Right lobe of liver (tissue), 6 donors: Measurements from ENCODE around the gene SRC. TPM values are rescaled to one million over a fixed set of nuclear protein-coding genes. Genes with fewer than 3 reads are reported as not detected.

Experiments
- ATAC-seq, 4 donors: fragments of 200-7000 bp; cut with Tn5 transposase; one replicate each; pipeline ENCODE4 v1.9.1; 2020; ENCODE audit warnings: mild to moderate bottlenecking in 4 of 4, moderate library complexity in 4 of 4
- DNase-seq, 3 donors: peaks; one replicate each; pipeline ENCODE4 v3.0.0-alpha.2; 2020
- H3K27ac ChIP-seq, 3 donors: fragments of 200-600 bp; one replicate each; pipeline ENCODE4 v1.8.0; 2022
- H3K27me3 ChIP-seq, 2 donors: fragments of 200-600 bp; one replicate each; pipeline ENCODE4 v1.8.0; 2022
- H3K36me3 ChIP-seq, 4 donors: fragments of 200-600 bp; sonication (generic) in 1 of 4; one replicate each; pipeline versions ENCODE4 v1.5.1 to v1.8.0; 2017 to 2022; ENCODE audit warnings: control low read depth in 1 of 4
- H3K4me1 ChIP-seq, 4 donors: fragments of 200-600 bp; sonication (generic) in 1 of 4; one replicate each; pipeline versions ENCODE4 v1.5.1 to v1.8.0; 2017 to 2022; ENCODE audit warnings: control low read depth in 1 of 4
- H3K4me3 ChIP-seq, 3 donors: fragments of 200-600 bp; one replicate each; pipeline ENCODE4 v1.8.0; 2022
- H3K9me3 ChIP-seq, 4 donors: fragments of 200-600 bp; sonication (generic) in 1 of 4; one replicate each; pipeline versions ENCODE4 v1.5.1 to v1.8.0; 2017 to 2022; ENCODE audit warnings: control low read depth in 1 of 4
- POLR2A ChIP-seq: fragments of 450-650 bp; IDR thresholded peaks from one replicate; pipeline ENCODE4 v1.6.1; 2017; ENCODE audit warnings: antibody characterized with exemption, mild to moderate bottlenecking
- WGBS: methylation state at CpG from one replicate; pipeline ENCODE4 v1.1.6; 2018; ENCODE audit warnings: low coverage, low lambda C conversion rate; ENCODE audit not compliant: insufficient coverage; ENCODE audit errors: missing lambda C conversion rate; 5-methylcytosine and 5-hydroxymethylcytosine counted together
- intact Hi-C, 2 donors: fragments of 100-400 bp; cut with DNase I; formaldehyde crosslinking; loops; one replicate each; pipeline versions ENCODE4 v1.11.2 to v1.14.1; 2022
- total RNA-seq, 6 experiments: library from RNA; depleted of rRNA in 2 of 6; stranded (reverse); fragments of >200 nt in 2 of 6; fragmentation: NEBNext Ultra II Directional in 3 of 6; extraction: Animal tissue kit (Norgen Biotek cat#: 25700) in 3 of 6; gene quantifications; one replicate each; pipeline versions ENCODE4 v1.1.0 to v1.2.4, GENCODE V29; 2016 to 2023
- TF ChIP-seq, protein P1 (sequence below), 4 donors: fragments of 200-600 bp in 3 of 4; fragments of 450-650 bp in 1 of 4; IDR thresholded peaks; one replicate each; pipeline versions ENCODE4 v1.5.1 to v1.8.0; 2016 to 2022; ENCODE audit warnings: antibody characterized with exemption in 4 of 4, mild to moderate bottlenecking in 2 of 4
- donor health status: DM: no; HTN: yes; CAD: no.
- donor health status: DM: no; HTN: no; CAD: no.
- donor health status: DM: no; HTN: no; CAD: no.
- donor health status: DM: no; HTN: yes; CAD: no.
- donor health status: DM: no; HTN: yes; CAD: no.

SRC gene
- total RNA-seq, 6 experiments from 2014 or later, result 3.1 to 17.3 (median 11.2) TPM

DNA sequence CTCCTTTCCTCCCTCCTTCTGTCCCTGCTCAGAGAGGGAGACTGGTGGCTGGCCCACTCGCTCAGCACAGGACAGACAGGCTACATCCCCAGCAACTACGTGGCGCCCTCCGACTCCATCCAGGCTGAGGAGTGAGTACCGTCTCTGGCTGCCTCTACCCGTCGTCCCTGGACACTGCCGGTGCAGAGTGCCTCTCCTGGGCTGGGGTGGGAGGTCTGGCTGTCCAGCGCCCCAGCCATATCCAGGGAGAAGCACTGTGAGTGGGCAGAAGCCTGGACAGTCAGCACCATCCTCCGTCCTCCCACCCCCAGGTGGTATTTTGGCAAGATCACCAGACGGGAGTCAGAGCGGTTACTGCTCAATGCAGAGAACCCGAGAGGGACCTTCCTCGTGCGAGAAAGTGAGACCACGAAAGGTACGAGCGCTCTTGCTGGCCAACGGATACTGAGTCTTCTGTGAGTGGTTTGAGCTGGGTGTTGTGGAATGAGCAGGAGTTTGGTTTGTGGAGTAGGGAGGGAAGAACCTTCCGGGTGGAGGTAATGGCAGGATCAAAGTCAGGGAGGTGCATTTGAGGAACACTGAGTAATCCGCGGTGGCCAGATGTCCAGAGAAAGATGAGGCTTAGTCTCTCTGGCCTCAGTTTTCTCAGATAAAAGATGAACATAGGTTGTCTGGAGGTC is 48.1 kb downstream of the SRC start:
- Histone ChIP-seq H3K36me3 (no peaks in the 10 kb centered on the region), H3K27ac (no peak overlapping the region), H3K9me3 (no peaks in the 10 kb centered on the region), H3K4me3 (no peak overlapping the region), H3K27me3 (no peaks in the 10 kb centered on the region), H3K4me1 (peaks cover 0 to 15% (median 0%) of the 10 kb centered on the region in 4 donors)
- ATAC-seq, result peak in 1 of 4 donors; percentile 3
- intact Hi-C loops, result loop anchor here (5.0 to 10.0 kb wide), 2 partner anchors 131 to 133 kb away; partner anchors contain the start of genes BLCAP (in 2 of the 2) and NNAT (in 1 of the 2)
- 88% methylated on average over 14 of the region's 22 CpGs for WGBS
- DNase-seq, result peak in 2 of 3 donors; percentile 19 to 53
- TF ChIP-seq POLR2A, result no peak
- TF ChIP-seq, protein P1, sequence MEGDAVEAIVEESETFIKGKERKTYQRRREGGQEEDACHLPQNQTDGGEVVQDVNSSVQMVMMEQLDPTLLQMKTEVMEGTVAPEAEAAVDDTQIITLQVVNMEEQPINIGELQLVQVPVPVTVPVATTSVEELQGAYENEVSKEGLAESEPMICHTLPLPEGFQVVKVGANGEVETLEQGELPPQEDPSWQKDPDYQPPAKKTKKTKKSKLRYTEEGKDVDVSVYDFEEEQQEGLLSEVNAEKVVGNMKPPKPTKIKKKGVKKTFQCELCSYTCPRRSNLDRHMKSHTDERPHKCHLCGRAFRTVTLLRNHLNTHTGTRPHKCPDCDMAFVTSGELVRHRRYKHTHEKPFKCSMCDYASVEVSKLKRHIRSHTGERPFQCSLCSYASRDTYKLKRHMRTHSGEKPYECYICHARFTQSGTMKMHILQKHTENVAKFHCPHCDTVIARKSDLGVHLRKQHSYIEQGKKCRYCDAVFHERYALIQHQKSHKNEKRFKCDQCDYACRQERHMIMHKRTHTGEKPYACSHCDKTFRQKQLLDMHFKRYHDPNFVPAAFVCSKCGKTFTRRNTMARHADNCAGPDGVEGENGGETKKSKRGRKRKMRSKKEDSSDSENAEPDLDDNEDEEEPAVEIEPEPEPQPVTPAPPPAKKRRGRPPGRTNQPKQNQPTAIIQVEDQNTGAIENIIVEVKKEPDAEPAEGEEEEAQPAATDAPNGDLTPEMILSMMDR (IDR thresholded peaks at IDR 0.05), result no peak

DNA sequence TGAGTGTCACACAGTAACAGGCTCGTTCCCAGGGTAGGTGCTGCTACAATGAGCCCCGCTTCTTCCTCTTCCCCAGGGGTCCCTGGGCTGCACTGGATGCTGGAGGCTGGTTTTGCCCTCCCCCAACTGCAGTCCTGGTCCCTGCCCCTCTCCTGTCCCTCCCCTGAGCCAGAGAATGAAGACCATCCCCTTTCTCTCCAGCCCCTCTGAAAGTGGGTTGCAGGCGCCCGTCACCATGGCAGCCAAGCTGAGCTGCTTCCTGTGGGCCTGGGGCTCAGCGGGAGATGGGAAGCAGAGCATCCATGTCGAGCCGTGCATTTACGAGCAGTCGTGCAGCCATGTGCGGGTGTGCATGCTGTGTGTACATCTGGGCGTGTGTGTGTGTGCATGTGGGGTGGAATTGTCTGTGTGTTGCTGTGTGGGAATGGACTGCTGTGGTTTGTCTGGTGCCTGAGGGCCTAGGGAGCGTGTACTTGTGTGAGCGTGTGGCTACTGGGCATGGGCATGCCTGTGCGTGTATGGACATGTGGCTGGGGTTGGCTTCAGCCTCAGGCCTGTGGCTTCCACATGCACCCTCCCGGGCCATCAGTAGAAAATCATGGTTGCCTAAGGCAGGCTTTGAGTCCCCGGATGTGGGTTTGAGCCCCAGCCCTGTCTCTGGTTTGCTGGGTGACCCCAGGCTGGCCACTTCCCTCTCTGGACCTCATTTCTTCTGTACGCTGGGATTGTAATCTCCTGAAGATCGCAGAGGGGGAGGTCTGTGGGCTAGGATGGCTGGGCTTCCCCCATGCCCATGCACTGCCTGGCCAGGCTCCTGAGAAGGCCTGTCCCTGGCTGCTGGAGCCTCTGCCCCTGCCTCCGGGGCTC is 48.8 kb downstream of the SRC start:
- intact Hi-C loops, result loop anchor here (5.0 to 10.0 kb wide), 2 partner anchors 130 to 133 kb away; partner anchors contain the start of genes BLCAP (in 2 of the 2) and NNAT (in 1 of the 2)
- DNase-seq (peak in 2 of 3 donors; percentile 8 to 40), ATAC-seq (no peak)

DNA sequence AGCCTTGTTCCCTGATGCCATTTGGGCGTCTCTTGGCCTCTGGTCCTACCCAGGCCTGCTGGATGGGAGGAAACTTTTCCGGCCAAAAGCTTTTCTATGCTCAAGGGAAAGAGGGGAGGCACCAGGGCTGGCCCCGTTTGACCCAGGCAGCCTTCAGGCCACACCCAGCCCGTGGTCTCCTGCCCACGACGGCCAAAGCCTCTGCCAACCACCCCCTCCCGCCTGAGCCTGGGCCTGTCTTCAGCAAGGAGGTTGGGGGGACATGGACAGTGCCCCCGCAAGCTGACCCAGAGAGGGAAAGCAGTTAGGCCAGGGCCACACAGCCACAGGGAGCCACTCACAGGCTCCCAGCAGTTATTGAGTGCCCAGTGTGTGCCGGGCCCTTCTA is 49.5 kb downstream of the SRC start:
- DNase-seq (peak in 2 of 3 donors; percentile 12 to 34), ATAC-seq (no peak)
- Histone ChIP-seq H3K27ac (no peak overlapping the region), H3K4me1 (peaks cover 0 to 23% (median 0%) of the 10 kb centered on the region in 4 donors), H3K27me3 (no peaks in the 10 kb centered on the region), H3K4me3 (no peak overlapping the region), H3K9me3 (no peaks in the 10 kb centered on the region), H3K36me3 (no peaks in the 10 kb centered on the region)
- intact Hi-C loops, result loop anchor here in 1 of 2 donors (10.0 kb wide), 1 partner anchor 129 kb away; the partner anchor contains the start of genes BLCAP and NNAT
- no CpG with 5 or more reads among the region's 9 CpGs for WGBS
- TF ChIP-seq POLR2A, result no peak
- TF ChIP-seq, protein P1 (IDR thresholded peaks at IDR 0.05), result no peak

More for the DNA sequence above, 48.8 kb downstream of the SRC start:
- TF ChIP-seq, protein P1 (IDR thresholded peaks at IDR 0.05), result no peak
- TF ChIP-seq POLR2A, result no peak
- WGBS, result 100% methylated on average over 2 of the region's 19 CpGs
- no peak overlapping the region for H3K27ac ChIP-seq
- peaks cover 0 to 23% (median 0%) of the 10 kb centered on the region in 4 donors for H3K4me1 ChIP-seq
- H3K27me3 ChIP-seq, result no peaks in the 10 kb centered on the region
- no peaks in the 10 kb centered on the region for H3K9me3 ChIP-seq
- no peak overlapping the region for H3K4me3 ChIP-seq
- no peaks in the 10 kb centered on the region for H3K36me3 ChIP-seq

DNA sequence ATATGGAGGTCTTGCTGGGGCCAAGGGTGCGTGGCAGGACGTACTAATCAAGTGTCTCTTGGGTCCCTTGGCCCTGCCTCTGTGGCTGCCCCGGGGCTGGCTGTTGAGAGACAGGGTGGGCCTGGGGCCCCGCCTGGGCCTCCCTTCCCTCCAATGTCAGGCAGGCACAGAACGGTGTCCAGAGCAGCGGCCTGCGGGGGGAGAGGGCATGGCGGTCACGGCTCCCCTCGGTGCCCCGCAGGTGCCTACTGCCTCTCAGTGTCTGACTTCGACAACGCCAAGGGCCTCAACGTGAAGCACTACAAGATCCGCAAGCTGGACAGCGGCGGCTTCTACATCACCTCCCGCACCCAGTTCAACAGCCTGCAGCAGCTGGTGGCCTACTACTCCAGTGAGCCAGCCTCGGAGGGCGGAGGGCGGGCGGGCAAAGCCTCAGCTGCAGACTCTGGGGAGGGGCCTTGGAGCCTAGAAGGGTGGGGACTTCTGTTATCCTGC is 50.0 kb downstream of the SRC start:
- Histone ChIP-seq H3K9me3 (no peaks in the 10 kb centered on the region), H3K27me3 (no peaks in the 10 kb centered on the region), H3K27ac (no peak overlapping the region), H3K4me1 (peaks cover 0 to 23% (median 0%) of the 10 kb centered on the region in 4 donors), H3K36me3 (no peaks in the 10 kb centered on the region), H3K4me3 (no peak overlapping the region)
- ATAC-seq (no peak), DNase-seq (peak in 1 of 3 donors; percentile 52)
- WGBS, result 40% methylated on average over 1 of the region's 22 CpGs
- TF ChIP-seq, protein P1 (IDR thresholded peaks at IDR 0.05), result no peak
- no peak for TF ChIP-seq POLR2A
- intact Hi-C loops, result loop anchor here in 1 of 2 donors (10.0 kb wide), 1 partner anchor 129 kb away; the partner anchor contains the start of genes BLCAP and NNAT
